ENCODE data around the gene MATCAP1. TPM values are rescaled to one million over a fixed set of nuclear protein-coding genes. Genes with fewer than 3 reads are reported as not detected.

Gene MATCAP1
- total RNA-seq, 1 donor from 2014 or later: 14.9 TPM

- peak; percentile 53 for DNase-seq (ENCODE audit: low spot score)
- no peak for ATAC-seq
Measured at GRCh38 chr16:67158637-67159600, 24.8 kb downstream of the MATCAP1 start.

DNA sequence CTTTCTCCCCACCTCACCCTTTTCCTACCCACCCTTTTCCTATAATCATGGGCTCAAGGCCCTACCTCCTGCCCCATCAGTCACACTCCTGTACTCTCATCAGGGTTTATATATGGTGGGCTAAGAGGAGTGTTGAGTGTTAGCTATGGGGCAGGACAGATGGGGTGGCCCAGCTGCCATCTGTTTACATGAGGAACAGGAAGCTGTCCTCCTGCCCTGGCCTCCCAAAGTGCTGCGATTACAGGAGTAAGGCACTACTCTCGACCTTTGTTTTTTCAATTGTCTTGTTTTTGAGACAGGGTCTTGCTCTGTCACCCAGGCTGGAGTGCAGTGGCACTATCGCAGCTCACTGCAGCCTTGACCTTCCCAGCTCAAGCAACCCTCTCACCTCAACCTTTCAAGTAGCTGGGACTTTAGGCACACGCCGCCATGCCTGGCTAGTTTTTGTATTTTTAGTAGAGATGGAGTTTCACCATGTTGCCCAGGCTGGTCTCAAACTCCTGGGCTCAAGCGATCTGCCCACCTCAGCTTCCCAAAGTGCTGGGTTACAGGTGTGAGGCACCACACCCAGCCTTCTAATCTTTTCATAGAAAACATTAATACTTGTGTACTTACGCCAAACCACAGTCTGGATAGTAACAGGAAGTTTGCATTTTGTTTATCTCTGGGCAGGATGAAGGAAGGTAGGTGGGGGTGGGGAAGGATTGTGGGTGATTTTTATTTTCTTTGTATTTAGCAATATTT lies 25.7 kb downstream of the MATCAP1 start:
- ATAC-seq (no peak), DNase-seq (ENCODE audit: low spot score) (no peak)

DNA sequence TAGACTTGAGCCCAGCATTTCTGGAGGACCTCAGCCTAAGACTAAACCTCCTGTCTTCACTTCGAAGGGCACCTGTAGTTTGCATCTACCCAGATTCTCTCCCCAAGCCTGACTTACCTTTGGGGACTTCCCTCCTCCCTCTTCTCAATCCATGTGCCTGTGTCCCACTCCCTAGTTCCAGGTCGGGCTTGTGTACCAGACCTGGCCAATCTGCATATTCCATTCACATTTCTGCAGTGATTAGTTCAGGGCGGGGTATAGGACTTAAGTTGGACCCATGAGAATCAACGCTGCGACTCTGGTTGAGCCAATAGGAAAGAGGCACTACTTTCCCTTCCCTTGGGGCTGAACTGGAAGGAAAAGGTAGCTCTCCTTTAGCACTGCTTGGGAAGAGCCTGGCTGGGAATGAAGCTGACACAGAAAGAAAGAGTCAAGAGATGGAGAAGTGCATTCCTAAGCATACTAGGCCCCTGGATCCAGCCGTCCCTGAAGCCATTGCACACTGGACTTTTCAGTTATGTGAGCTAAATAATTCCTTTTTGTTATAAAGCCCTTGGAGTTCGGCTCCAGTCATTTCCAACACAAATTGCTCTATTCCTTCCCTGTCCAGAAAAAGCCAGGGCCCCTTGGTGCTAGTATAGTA lies 26.5 kb downstream of the MATCAP1 start:
- no peak for DNase-seq (ENCODE audit: low spot score)
- no peak for ATAC-seq

- DNase-seq (ENCODE audit: low spot score): peak; percentile 46
- no peak for ATAC-seq
Measured at GRCh38 chr16:67156143-67156844, 27.5 kb downstream of the MATCAP1 start.

DNA sequence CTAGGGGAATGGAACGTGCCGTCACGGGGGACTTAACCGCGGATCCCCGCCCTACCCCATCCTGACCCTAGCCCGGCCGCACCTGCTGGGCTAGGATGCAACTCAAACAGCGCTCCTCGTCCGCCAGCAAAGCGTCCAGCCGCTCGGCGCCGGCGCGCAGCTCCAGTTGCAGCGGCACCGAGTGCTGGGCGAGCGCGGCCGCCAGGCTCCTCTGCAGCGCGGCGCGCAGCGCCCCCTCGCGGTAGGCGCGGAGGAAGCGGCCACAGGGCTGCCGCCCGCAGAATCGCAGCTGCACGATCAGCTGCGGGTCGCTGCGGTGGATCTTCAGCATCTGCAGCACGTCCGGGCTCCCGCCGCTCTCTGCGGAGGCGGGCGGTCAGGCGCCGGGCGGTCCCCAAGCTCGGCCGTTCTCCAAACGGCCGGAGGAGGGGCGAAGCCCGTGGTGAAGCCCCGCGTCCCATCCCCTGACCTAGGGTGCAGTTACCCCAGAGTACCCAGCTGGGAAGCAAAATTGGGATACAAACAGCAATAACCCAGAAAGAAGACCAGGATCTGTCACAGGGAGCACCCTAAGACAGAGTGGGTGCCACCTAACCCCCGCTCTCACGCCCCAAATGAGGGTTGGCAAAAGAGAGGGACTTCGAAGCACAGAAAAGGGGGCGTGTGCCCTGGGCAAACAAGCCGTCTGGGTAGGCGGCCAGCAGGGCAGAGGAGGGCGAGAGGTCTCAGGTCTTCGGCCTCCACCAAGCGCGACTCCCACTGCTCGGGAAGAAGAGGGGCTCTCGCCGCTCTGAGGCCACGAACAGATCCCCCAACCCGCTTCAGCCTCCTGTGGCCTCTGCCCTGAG lies 28.2 kb downstream of the MATCAP1 start:
- ATAC-seq (peak; percentile 78), DNase-seq (ENCODE audit: low spot score) (peak; percentile 78)

GRCh38 chr16:67154578-67155294 lies 29.0 kb downstream of the MATCAP1 start:
- no peak for DNase-seq (ENCODE audit: low spot score)
- ATAC-seq: no peak

DNA sequence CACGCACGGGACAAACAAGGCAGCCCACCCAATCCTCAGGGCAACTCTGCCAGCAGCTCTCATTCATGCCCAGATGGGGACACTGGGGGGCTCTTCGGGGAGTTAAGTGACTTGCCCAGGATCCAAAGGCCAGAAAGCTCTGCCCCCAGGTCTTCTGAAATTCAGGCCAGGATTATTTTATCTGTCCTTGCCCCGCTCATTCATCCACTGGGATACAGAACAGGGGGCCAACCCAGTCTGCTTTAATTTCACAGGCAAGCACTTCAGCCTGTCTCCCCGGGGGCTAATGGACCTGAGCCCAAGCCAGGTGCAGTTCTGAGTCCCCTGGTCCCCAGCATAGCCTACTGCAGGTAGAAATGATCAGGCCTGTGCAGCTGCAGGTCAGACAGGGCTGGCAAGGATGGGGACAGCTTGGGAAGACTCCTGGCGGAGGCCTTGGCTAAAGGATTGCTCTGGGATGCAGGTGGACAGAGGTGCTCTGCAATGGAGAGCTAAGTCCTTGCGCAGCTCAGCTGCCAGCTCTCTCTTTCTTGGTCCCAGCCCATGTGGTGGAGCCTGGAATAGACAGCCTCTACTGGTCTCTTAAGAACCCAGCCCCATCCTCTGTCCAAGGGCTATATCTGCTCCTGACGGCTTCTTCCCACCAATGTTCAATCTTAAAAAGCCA lies 32.2 kb downstream of the MATCAP1 start:
- DNase-seq (ENCODE audit: low spot score): no peak
- ATAC-seq: no peak

DNA sequence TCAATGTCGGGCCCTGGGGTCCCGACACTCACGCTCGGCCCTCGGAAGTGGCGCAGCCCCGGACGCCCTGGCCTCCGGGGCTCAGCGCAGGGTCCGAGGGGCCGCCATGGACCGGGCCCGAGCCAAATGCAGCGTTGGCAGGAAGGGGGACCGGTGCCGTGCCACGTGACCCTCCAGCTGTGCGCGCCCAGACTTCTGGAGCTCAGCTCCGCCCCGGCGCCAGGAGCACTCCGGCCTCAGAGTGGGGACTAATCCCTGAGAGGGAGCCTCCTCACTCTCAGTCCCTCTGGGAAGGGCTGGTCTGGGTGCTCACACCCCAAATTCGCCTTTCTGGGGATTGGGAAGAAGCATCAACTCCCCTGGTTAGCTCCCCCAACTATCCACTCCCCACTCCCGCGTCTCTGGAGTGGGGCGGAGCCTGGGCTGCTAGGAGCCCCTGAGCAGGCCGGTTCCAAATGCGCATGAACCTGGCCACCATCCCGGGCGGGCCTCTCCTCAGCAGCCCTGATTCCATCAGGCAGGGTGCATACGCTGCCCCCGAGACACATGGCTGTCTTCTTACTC lies 32.8 kb downstream of the MATCAP1 start, which contains the start of gene B3GNT9:
Gene B3GNT9, minus strand, starts transcription at position 166 of the 564 bp plus-strand sequence. CDS start 513 bp downstream, outside the sequence.
- no peak for DNase-seq (ENCODE audit: low spot score)
- peak; percentile 52 for ATAC-seq

DNA sequence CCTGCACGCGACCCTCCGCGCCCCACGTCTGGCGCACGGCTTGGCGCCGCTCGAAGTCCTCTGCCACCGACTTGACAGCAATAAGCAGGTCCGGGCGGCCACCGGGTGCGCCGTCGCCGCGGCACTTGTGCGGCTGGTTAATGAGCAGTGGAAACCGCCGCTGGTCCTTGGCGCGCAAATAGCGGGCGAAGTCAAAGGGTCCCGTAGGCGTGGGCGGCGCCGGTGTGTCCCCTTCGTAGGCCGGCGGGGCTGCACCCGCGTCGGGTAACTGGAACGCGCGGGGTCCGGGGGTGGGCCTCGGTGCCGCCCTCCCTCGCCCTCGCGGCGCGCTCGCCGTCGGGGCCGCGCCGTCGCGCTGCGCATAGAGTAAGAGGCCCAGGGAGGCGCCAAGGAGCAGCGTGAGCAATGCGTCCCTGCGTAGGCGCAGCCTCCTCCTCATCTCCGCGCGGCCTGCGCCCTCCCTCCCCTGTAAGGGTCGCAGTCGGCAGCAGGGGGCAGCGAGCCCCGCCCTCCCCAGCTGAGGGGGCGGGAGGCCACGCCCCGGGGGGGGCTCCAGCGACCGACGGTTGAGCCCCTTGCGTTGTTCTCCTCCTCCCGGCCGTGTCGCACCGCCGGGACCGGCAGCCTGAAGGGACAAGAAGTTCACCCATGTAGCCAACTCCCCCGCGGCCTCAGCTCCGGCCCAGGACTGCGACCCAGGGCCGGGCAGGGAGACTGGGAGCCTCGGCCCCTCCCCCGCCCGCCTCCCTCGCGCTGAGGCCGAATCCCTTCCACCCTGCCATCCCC lies 33.5 kb downstream of the MATCAP1 start:
- DNase-seq (ENCODE audit: low spot score) (no peak), ATAC-seq (peak; percentile 35)

DNA sequence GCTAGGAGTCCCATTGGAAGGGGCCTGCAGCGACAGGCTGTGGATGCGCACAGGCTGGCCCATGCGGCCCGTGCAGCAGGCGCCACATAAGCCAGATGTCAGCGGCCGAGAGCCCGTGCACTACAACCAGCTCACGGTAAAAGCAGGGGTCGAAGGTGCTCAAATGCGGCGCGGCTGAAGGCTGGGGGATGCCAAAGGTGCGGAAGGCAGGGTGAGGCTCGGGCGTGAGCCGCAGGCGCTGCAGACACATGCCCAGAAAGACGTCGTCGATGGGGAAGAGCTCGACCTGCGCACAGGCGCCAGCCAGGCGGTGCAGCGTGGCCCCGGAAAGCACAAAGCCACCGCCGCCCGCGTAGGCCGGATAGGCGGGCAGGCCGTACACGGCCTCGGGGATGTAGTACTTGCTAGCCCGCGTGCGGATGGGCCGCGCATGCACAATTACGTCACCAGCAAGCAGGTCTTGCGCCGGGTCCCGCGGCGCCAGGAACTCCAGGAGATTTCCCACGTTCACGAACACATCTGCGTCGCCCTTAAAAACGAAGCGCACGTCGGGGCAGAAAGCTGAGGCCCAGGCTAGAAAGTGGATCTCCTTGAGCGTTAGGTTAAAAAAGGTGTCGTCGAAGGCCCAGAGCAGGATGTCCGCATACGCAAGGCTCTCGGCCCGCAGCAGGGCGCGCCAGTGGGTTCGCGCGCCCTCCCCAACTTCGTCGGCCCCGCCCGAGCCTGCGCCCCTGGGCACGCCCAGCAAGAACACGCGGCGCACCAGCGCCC lies 34.3 kb downstream of the MATCAP1 start:
- DNase-seq (ENCODE audit: low spot score) (no peak), ATAC-seq (peak; percentile 35)

DNA sequence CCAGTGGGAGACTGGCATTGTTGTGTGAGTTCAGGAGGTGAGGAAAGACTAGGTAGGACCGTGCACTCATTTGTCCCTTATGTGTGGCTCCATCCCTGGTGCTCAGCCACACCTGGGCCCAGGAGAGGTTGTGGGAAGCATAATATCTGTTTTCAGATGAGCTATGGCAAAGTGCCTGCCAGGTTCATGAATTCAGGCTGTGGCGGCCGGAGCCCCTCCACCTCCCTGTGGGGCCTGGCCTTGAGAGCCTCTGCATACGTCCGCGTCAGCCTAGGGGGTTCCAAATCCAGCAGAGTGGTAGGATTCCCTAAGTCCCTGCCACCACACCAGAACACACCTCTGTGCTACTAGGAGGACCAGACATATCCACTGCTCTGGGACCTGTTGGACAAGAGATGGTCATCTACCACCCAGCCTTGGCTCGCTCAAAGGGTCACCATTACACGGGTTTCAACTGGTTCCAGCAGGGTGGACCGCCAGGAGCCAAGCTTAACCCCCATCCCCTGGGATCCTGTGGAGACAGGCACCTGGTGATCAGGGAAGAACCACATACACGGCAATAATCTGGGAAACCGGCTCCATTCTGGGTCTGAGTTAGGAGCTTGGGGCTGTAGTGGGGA lies 35.0 kb downstream of the MATCAP1 start:
- ATAC-seq (no peak), DNase-seq (ENCODE audit: low spot score) (no peak)

DNA sequence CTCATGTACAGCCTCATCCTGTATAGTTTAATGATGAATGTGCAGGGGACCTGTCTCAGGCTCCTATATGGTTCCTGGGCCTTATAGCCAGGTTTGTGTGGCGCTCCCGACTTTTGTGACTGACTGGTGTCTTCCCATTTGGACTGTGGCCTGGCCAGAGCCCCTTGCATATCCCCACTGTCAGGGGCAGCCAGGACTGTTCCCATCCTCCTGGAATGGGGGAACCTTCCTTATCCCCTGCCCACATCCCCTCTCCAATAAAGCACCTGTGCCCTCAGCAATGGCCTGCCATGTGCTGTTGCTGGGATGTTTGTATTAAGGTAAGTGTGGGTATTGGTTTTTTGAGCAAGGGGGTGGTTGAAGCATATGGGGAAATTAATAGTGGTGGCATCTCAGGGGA lies 35.5 kb downstream of the MATCAP1 start:
- no peak for DNase-seq (ENCODE audit: low spot score)
- ATAC-seq: no peak

- ATAC-seq: no peak
- no peak for DNase-seq (ENCODE audit: low spot score)
Measured at GRCh38 chr16:67147437-67148140, 36.2 kb downstream of the MATCAP1 start.

DNA sequence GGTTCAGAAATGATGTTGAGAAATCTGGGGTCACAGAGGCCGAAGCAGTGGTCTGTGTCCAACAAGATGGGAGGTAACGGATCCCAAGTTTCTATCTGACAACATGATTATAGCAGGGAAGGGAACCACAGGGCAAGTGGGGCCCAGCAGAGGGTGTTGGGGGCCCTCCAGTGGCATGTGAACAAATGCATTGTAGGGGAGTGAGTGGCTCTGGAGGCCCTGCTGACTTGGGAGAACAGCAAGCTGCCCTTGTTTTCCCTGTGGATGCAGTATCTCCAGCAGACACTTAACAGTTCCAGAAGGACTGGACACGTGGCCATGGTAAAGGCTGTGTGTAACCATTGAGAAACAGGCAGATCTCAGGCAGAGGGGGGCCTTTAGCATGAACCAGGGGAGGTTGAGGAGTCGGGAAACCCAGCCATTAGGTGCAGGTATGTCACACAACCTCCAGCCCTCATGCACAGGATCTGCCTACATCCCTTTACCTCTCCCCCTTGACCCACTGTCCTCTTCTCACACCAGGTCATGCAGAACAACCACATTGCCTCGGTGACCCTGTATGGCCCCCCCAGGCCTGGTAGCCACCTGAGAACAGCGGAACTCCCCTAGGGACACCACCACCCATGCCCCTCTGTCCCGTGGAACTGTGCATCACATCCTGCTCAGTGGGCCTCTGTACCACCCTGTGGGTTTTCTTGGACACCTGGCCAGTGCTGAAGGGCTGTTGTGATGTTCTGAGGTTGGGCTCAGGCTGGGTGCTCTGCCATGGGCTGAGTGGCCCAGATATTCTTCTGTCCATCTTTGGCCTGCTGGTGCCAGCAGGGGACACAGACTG lies 37.0 kb downstream of the MATCAP1 start:
- DNase-seq (ENCODE audit: low spot score) (no peak), ATAC-seq (no peak)

DNA sequence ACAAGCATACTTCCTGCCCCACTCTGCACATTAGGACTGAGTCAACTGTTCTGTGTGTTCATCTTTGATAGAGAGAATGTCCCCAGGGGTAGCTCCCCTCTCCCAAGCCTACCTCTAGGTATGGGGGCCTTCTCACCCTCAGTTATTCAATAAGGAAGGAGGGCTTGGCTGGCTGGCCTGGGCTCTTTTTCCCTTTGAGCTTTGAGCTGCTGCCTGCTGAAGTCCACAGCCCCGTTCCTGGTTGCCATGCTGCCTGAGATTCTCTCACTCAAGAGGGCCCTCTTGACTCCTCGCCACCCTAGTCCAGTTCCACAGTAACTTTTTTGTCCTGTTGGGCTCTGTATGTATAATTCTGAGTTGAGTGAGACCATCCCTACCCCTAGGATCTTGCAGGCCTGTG lies 38.0 kb downstream of the MATCAP1 start:
- ATAC-seq: no peak

More for the DNA sequence above, 38.0 kb downstream of the MATCAP1 start:
- no peak for DNase-seq (ENCODE audit: low spot score)
